Measurements from ENCODE around the gene ANKS1A. TPM values are rescaled to one million over a fixed set of nuclear protein-coding genes. Genes with fewer than 3 reads are reported as not detected.
"Not testable (repeated sequence)": the region's sequence is repeated elsewhere in the genome, so short reads cannot be mapped to it uniquely, and the experiment has no call there.

ANKS1A gene
- polyA plus RNA-seq, 3 donors from 2014 or later: 1.3 to 4.3 (median 1.6) TPM

- H3K27me3 Mint-ChIP-seq (ENCODE audit: low read depth in 3 of 3): no peaks in the 10 kb centered on the region
- no peak overlapping the region for H3K27ac Mint-ChIP-seq
- H3K4me3 Mint-ChIP-seq: no peak overlapping the region
- peak; percentile 31 to 54 (median 46) for DNase-seq
- H3K36me3 Mint-ChIP-seq: peaks cover 16 to 60% (median 17%) of the 10 kb centered on the region in 3 donors
- H3K9me3 Mint-ChIP-seq: no peaks in the 10 kb centered on the region
- H3K4me1 Mint-ChIP-seq: peaks cover 0 to 1% of the 10 kb centered on the region in 2 donors
Measured at GRCh38 chr6:34986845-34987246, 97.8 kb downstream of the ANKS1A start.

- no peaks in the 10 kb centered on the region for H3K4me1 Mint-ChIP-seq
Measured at GRCh38 chr6:34987506-34987905, 98.5 kb downstream of the ANKS1A start.

GRCh38 chr6:34990971-34991560 lies 102.0 kb downstream of the ANKS1A start:
- no peak for DNase-seq
- no peaks in the 10 kb centered on the region for H3K27me3 Mint-ChIP-seq (ENCODE audit: low read depth in 3 of 3)
- H3K4me3 Mint-ChIP-seq: no peak overlapping the region
- H3K9me3 Mint-ChIP-seq: no peaks in the 10 kb centered on the region
- peaks cover 25 to 52% (median 31%) of the 10 kb centered on the region in 3 donors for H3K36me3 Mint-ChIP-seq
- no peak overlapping the region for H3K27ac Mint-ChIP-seq
- no peaks in the 10 kb centered on the region for H3K4me1 Mint-ChIP-seq

More at GRCh38 chr6:34987506-34987905, 98.5 kb downstream of the ANKS1A start:
- DNase-seq: no peak
- H3K27me3 Mint-ChIP-seq (ENCODE audit: low read depth in 3 of 3): no peaks in the 10 kb centered on the region
- H3K36me3 Mint-ChIP-seq: peaks cover 14 to 59% (median 16%) of the 10 kb centered on the region in 3 donors
- H3K4me3 Mint-ChIP-seq: no peak overlapping the region
- no peaks in the 10 kb centered on the region for H3K9me3 Mint-ChIP-seq
- H3K27ac Mint-ChIP-seq: no peak overlapping the region

GRCh38 chr6:34992376-34992775 lies 103.3 kb downstream of the ANKS1A start:
- Mint-ChIP-seq H3K4me1 (no peaks in the 10 kb centered on the region), H3K36me3 (peaks cover 25 to 48% (median 31%) of the 10 kb centered on the region in 3 donors), H3K27ac (no peak overlapping the region), H3K9me3 (no peaks in the 10 kb centered on the region), H3K27me3 (ENCODE audit: low read depth in 3 of 3) (no peaks in the 10 kb centered on the region), H3K4me3 (no peak overlapping the region)
- DNase-seq: no peak

DNA sequence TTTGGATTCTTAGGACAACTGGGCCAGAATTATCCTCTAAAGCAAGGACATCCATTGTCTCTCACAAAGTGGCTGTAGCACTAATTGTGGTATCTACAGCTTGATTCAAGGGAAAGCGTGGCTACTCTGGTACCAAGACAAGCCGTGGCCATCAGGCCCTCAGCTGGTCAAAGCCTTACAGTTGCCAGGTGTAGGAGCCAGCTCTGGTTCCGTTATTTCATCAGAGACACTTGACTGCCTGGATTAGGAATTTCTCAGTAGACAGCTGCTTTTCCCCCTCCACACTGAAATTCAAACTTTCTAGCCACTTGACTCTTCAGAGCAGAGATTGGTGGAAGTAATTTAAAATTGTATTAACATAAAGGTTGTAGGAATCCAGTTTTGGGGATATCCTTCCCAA lies 104.2 kb downstream of the ANKS1A start:
- H3K4me1 Mint-ChIP-seq: no peaks in the 10 kb centered on the region
- peak overlapping the region in 1 of 6 donors; percentile 31 for H3K27ac Mint-ChIP-seq
- no peaks in the 10 kb centered on the region for H3K9me3 Mint-ChIP-seq
- H3K27me3 Mint-ChIP-seq (ENCODE audit: low read depth in 3 of 3): no peaks in the 10 kb centered on the region
- H3K36me3 Mint-ChIP-seq: peaks cover 25 to 48% (median 31%) of the 10 kb centered on the region in 3 donors
- no peak overlapping the region for H3K4me3 Mint-ChIP-seq
- no peak for DNase-seq

- Mint-ChIP-seq H3K4me1 (no peaks in the 10 kb centered on the region), H3K27ac (no peak overlapping the region), H3K36me3 (peaks cover 20 to 42% (median 31%) of the 10 kb centered on the region in 3 donors), H3K4me3 (no peak overlapping the region), H3K27me3 (ENCODE audit: low read depth in 3 of 3) (peaks cover 0 to 3% (median 0%) of the 10 kb centered on the region in 3 donors), H3K9me3 (no peaks in the 10 kb centered on the region)
- no peak for DNase-seq
Measured at GRCh38 chr6:34994693-34995092, 105.6 kb downstream of the ANKS1A start.

GRCh38 chr6:34998417-34998816 lies 109.4 kb downstream of the ANKS1A start:
- not testable (repeated sequence) for H3K4me1 Mint-ChIP-seq; H3K4me3 Mint-ChIP-seq; DNase-seq; H3K9me3 Mint-ChIP-seq; H3K27me3 Mint-ChIP-seq (ENCODE audit: low read depth in 3 of 3)
- Mint-ChIP-seq H3K27ac (peak overlapping the region in 1 of 6 donors; percentile 21), H3K36me3 (peaks cover 10 to 35% (median 17%) of the 10 kb centered on the region in 3 donors)

DNA sequence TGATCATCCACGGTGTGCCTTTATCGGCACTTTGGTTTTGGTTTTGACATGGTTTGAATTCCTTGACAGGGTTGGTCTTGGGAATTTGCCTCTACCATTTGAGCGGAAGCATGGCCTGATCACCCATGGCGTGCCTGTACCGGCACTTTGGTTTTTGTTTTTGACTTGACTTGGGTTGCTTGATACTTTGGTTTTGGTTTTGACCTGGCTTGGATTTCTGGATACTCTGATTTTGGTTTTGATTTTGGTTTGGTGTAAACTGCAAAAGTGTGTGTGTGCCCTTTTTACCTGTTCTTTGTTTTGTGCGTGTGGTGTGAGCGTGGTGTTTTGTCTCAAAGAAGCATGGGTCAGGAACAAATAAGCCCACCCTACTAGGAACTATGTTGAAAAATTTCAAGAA lies 110.1 kb downstream of the ANKS1A start:
- H3K9me3 Mint-ChIP-seq; H3K27me3 Mint-ChIP-seq (ENCODE audit: low read depth in 3 of 3); H3K4me3 Mint-ChIP-seq; H3K4me1 Mint-ChIP-seq; DNase-seq: not testable (repeated sequence)
- peak overlapping the region in 1 of 6 donors; percentile 69 for H3K27ac Mint-ChIP-seq
- peaks cover 11 to 32% (median 14%) of the 10 kb centered on the region in 3 donors for H3K36me3 Mint-ChIP-seq

- H3K4me1 Mint-ChIP-seq; DNase-seq; H3K9me3 Mint-ChIP-seq; H3K4me3 Mint-ChIP-seq; H3K27ac Mint-ChIP-seq; H3K27me3 Mint-ChIP-seq (ENCODE audit: low read depth in 3 of 3): not testable (repeated sequence)
- H3K36me3 Mint-ChIP-seq: peaks cover 3 to 28% (median 11%) of the 10 kb centered on the region in 3 donors
Measured at GRCh38 chr6:34999962-35000361, 110.9 kb downstream of the ANKS1A start.

- H3K27ac Mint-ChIP-seq; H3K4me1 Mint-ChIP-seq; H3K9me3 Mint-ChIP-seq; H3K4me3 Mint-ChIP-seq; H3K27me3 Mint-ChIP-seq (ENCODE audit: low read depth in 3 of 3); DNase-seq: not testable (repeated sequence)
- H3K36me3 Mint-ChIP-seq: peaks cover 7 to 28% (median 9%) of the 10 kb centered on the region in 3 donors
Measured at GRCh38 chr6:35001349-35001748, 112.3 kb downstream of the ANKS1A start.

DNA sequence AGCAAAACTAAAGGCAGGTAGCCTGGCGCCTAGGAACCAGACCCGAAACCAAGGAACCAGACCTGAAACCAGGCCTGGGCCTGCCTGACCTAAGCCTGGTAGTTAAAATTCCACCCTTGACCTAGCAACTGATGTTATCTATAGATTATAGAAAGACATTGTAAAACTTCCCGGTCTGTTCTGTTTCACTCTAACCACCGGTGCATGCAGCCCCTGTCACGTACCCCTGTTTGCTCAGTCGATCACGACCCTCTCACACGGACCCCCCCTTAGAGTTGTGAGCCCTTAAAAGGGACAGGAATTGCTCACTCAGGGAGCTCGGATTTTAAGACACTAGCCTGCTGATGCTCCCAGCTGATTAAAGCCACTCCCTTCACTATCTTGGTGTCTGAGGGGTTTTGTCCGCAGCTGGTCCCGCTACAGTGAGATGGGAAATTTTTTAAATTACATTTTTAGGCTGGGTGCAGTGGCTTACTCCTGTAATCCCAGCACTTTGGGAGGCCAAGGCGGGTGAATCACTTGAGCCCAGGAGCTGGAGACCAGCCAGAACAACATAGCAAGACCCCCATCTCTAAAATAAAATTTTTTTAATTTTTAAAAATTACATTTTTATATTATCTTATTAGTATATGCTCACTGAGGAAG lies 115.0 kb downstream of the ANKS1A start:
- not testable (repeated sequence) for H3K4me1 Mint-ChIP-seq; H3K27me3 Mint-ChIP-seq (ENCODE audit: low read depth in 3 of 3); DNase-seq; H3K4me3 Mint-ChIP-seq; H3K27ac Mint-ChIP-seq; H3K9me3 Mint-ChIP-seq
- peaks cover 9 to 28% (median 9%) of the 10 kb centered on the region in 3 donors for H3K36me3 Mint-ChIP-seq

GRCh38 chr6:35007016-35007415 lies 118.0 kb downstream of the ANKS1A start:
- H3K4me1 Mint-ChIP-seq: no peaks in the 10 kb centered on the region

GRCh38 chr6:35008858-35009257 lies 119.8 kb downstream of the ANKS1A start:
- H3K36me3 Mint-ChIP-seq: peaks cover 5 to 10% (median 6%) of the 10 kb centered on the region in 3 donors
- H3K9me3 Mint-ChIP-seq: no peaks in the 10 kb centered on the region
- no peaks in the 10 kb centered on the region for H3K4me1 Mint-ChIP-seq
- H3K27me3 Mint-ChIP-seq (ENCODE audit: low read depth in 3 of 3): no peaks in the 10 kb centered on the region
- no peak overlapping the region for H3K27ac Mint-ChIP-seq
- DNase-seq: no peak
- no peak overlapping the region for H3K4me3 Mint-ChIP-seq

More at GRCh38 chr6:35007016-35007415, 118.0 kb downstream of the ANKS1A start:
- Mint-ChIP-seq H3K27me3 (ENCODE audit: low read depth in 3 of 3) (no peaks in the 10 kb centered on the region), H3K4me3 (no peak overlapping the region), H3K9me3 (no peaks in the 10 kb centered on the region), H3K36me3 (peaks cover 9 to 15% (median 14%) of the 10 kb centered on the region in 3 donors), H3K27ac (no peak overlapping the region)
- no peak for DNase-seq

DNA sequence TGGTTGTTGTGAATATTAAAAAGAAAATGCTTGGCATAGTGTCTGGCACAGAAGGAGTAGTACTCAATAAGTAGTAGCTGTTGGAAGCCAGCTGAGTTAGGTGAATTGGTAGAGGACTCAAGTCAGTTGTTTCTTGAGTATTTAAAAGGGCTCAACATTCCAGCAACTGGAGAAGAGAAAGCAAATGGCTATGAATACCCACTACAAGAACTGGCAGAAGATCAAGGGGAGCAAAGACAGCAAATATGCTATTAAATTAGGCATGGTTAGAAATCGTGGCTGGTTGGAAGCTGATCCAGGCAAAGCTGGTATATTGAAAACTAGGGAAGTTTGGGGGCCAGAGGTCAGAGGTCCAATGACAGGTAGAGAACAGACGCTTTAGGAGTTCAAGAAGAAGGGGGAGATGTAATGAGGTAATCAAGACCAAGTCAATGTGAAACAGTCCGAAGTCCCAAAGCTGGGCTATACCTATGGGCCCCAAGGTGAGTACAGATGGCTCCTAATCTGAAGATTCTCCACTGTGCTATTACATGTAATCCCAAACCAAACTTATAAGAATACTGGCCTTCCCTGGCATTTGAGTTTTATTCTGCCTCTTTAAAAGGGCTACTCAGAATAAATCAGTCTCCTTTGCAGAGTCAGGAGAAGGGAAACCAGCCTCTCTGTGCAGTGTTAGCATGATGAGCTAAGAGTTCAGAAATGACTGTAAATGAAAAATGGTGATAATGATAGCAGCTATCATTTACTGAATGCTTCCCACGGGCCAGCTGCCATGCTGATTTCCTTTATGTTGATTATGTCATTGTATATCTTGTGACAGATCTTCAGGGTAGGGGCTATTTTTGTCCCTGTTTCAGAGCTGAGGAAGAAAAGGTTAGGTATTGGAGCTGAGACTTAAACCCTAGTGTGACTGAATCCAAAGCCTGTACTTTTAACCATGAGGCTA lies 122.3 kb downstream of the ANKS1A start:
- no peak for DNase-seq
- peaks cover 0 to 3% (median 2%) of the 10 kb centered on the region in 3 donors for H3K27me3 Mint-ChIP-seq (ENCODE audit: low read depth in 3 of 3)

More for the DNA sequence above, 122.3 kb downstream of the ANKS1A start:
- no peak overlapping the region for H3K27ac Mint-ChIP-seq
- H3K4me1 Mint-ChIP-seq: no peaks in the 10 kb centered on the region
- H3K9me3 Mint-ChIP-seq: no peaks in the 10 kb centered on the region
- H3K36me3 Mint-ChIP-seq: peaks cover 3 to 10% (median 6%) of the 10 kb centered on the region in 3 donors
- no peak overlapping the region for H3K4me3 Mint-ChIP-seq

All from immature natural killer cell (primary cell).